ENCODE data around the gene VPS52. TPM values are rescaled to one million over a fixed set of nuclear protein-coding genes. Genes with fewer than 3 reads are reported as not detected.

Gene VPS52
- total and polyA plus RNA-seq, 9 of the 15 experiments (the other 6 are each of a cell fraction or from before 2014, with no cell fraction given), result 24.4 to 103 (median 40.2) TPM

DNA sequence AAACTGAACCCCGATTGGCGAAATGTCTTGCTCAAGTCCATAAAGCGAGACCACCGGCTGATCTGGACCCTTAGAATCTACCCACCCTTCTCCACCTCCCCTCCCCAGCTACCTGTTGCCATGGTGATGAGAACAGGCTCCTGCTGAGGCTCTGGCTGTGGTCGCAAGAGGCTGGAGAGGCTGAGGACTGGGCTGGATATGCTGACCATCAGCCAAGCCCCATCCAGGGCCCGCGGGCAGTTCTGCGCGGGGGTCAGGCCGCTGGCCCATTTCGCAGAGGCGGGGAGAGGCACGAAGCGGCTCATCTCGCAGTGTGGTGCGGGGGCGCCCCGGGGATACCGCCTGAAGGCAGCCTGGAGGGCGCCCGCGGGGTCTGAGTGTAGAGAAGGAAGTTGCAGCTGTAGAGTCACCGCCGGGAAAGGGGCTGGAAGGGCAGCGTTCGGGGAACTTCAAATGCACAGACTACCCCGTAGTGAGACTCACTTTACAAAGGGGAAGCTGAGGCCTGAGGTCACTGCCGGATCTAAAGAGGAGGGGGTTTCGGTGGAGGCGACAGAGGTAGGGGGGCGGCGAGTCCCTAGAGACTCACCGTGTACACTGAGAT is 41.5 kb upstream of the VPS52 start (continued):
- TF ChIP-seq ZBTB40 (IDR thresholded peaks at IDR 0.05) (peak; percentile 12; the same call in 1 of the 2 replicates), ZBTB40 (CRISPR knock-in tag; IDR thresholded peaks at IDR 0.05) (no peak), RFX1 (IDR thresholded peaks at IDR 0.05) (peak; percentile 94), ZNF12 (CRISPR knock-in tag; IDR thresholded peaks at IDR 0.05) (0 out of 2 replicates have a peak, but pooled peaks have one; percentile 8), ZNF316 (IDR thresholded peaks at IDR 0.05) (peak; percentile 42; the same call in 1 of the 2 replicates), GATAD2A (IDR thresholded peaks at IDR 0.05) (0 out of 2 replicates have a peak, but pooled peaks have one; percentile 21), TOE1 (IDR thresholded peaks at IDR 0.05; ENCODE audit: borderline replicate concordance) (peak; percentile 67; the same call in 1 of the 2 replicates), TOE1 (CRISPR knock-in tag; IDR thresholded peaks at IDR 0.05; ENCODE audit: borderline replicate concordance, low read depth) (no peak), SRF (CRISPR knock-in tag; IDR thresholded peaks at IDR 0.05) (peak in 1 of 2 experiments; percentile 30; a peak in 1 of 4 replicates), STAT5B (CRISPR knock-in tag; IDR thresholded peaks at IDR 0.05) (no peak), ZNF764 (CRISPR knock-in tag; IDR thresholded peaks at IDR 0.05; ENCODE audit: low read depth) (no peak), ESRRA (IDR thresholded peaks at IDR 0.05; ENCODE audit: borderline replicate concordance, low read depth) (peak; percentile 30), ZNF75A (CRISPR knock-in tag; IDR thresholded peaks at IDR 0.05) (no peak)
- TF ChIP-seq, protein P1, sequence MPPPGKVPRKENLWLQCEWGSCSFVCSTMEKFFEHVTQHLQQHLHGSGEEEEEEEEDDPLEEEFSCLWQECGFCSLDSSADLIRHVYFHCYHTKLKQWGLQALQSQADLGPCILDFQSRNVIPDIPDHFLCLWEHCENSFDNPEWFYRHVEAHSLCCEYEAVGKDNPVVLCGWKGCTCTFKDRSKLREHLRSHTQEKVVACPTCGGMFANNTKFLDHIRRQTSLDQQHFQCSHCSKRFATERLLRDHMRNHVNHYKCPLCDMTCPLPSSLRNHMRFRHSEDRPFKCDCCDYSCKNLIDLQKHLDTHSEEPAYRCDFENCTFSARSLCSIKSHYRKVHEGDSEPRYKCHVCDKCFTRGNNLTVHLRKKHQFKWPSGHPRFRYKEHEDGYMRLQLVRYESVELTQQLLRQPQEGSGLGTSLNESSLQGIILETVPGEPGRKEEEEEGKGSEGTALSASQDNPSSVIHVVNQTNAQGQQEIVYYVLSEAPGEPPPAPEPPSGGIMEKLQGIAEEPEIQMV (tag; conservative IDR thresholded peaks at IDR 0.05; ENCODE audit: low read depth), result no peak
- TF ChIP-seq, protein P2, sequence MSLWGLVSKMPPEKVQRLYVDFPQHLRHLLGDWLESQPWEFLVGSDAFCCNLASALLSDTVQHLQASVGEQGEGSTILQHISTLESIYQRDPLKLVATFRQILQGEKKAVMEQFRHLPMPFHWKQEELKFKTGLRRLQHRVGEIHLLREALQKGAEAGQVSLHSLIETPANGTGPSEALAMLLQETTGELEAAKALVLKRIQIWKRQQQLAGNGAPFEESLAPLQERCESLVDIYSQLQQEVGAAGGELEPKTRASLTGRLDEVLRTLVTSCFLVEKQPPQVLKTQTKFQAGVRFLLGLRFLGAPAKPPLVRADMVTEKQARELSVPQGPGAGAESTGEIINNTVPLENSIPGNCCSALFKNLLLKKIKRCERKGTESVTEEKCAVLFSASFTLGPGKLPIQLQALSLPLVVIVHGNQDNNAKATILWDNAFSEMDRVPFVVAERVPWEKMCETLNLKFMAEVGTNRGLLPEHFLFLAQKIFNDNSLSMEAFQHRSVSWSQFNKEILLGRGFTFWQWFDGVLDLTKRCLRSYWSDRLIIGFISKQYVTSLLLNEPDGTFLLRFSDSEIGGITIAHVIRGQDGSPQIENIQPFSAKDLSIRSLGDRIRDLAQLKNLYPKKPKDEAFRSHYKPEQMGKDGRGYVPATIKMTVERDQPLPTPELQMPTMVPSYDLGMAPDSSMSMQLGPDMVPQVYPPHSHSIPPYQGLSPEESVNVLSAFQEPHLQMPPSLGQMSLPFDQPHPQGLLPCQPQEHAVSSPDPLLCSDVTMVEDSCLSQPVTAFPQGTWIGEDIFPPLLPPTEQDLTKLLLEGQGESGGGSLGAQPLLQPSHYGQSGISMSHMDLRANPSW (CRISPR knock-in tag; IDR thresholded peaks at IDR 0.05), result no peak
